ENCODE data around the gene SLC25A39. TPM values are rescaled to one million over a fixed set of nuclear protein-coding genes. Genes with fewer than 3 reads are reported as not detected.
A peak's percentile ranks its signal among the peaks of the same experiment; 100 is the strongest.

SLC25A39 gene
- total and polyA plus RNA-seq, 2 of the 13 experiments (the other 11 are each of a cell fraction or from before 2014, with no cell fraction given): 144 to 151 TPM

GRCh38 chr17:44326861-44327444, 2.3 kb upstream of the SLC25A39 start (continued):
- TF ChIP-seq, protein P1, sequence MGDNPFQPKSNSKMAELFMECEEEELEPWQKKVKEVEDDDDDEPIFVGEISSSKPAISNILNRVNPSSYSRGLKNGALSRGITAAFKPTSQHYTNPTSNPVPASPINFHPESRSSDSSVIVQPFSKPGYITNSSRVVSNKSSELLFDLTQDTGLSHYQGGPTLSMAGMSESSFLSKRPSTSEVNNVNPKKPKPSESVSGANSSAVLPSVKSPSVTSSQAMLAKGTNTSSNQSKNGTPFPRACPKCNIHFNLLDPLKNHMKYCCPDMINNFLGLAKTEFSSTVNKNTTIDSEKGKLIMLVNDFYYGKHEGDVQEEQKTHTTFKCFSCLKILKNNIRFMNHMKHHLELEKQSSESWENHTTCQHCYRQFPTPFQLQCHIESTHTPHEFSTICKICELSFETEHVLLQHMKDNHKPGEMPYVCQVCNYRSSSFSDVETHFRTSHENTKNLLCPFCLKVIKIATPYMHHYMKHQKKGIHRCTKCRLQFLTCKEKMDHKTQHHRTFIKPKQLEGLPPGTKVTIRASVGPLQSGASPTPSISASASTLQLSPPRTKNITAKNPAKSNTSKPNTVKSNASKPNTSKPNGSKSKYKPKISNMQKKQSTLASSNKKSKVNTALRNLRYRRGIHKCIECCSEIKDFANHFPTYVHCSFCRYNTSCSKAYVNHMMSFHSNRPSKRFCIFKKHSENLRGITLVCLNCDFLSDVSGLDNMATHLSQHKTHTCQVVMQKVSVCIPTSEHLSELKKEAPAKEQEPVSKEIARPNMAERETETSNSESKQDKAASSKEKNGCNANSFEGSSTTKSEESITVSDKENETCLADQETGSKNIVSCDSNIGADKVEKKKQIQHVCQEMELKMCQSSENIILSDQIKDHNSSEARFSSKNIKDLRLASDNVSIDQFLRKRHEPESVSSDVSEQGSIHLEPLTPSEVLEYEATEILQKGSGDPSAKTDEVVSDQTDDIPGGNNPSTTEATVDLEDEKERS (CRISPR knock-in tag; IDR thresholded peaks at IDR 0.05): peak; percentile 57; the same call in 1 of the 2 replicates
- TF ChIP-seq CBX2 (IDR thresholded peaks at IDR 0.05; ENCODE audit: low read depth, low read length) (no peak), CBX2 (CRISPR knock-in tag; IDR thresholded peaks at IDR 0.05; ENCODE audit: low read depth) (no peak), ERF (CRISPR knock-in tag; IDR thresholded peaks at IDR 0.05) (peak; percentile 88), ZBTB25 (CRISPR knock-in tag; IDR thresholded peaks at IDR 0.05) (peak; percentile 35; the same call in 1 of the 2 replicates), ZNF598 (CRISPR knock-in tag; IDR thresholded peaks at IDR 0.05; ENCODE audit: borderline replicate concordance) (no peak), SKI (IDR thresholded peaks at IDR 0.05; ENCODE audit: partially characterized antibody) (peak; percentile 76), HOMEZ (CRISPR knock-in tag; IDR thresholded peaks at IDR 0.05; ENCODE audit: low read depth) (0 out of 2 replicates have a peak, but pooled peaks have one; percentile 30), ZNF263 (CRISPR knock-in tag; IDR thresholded peaks at IDR 0.05) (peak; percentile 54; the same call in 1 of the 2 replicates), ZNF564 (CRISPR knock-in tag; IDR thresholded peaks at IDR 0.05) (peak; percentile 29; the same call in 1 of the 2 replicates), ZC3H4 (CRISPR knock-in tag; IDR thresholded peaks at IDR 0.05; ENCODE audit: borderline replicate concordance) (no peak), POLR2G (IDR thresholded peaks at IDR 0.05; ENCODE audit: low read depth, low read length) (no peak), NCOA2 (CRISPR knock-in tag; IDR thresholded peaks at IDR 0.05) (peak; percentile 25; the same call in 1 of the 2 replicates), ZFP37 (CRISPR knock-in tag; IDR thresholded peaks at IDR 0.05; ENCODE audit: borderline replicate concordance) (no peak), ZFP91 (CRISPR knock-in tag; IDR thresholded peaks at IDR 0.05; ENCODE audit: borderline replicate concordance) (peak; percentile 99), ATF1 (CRISPR knock-in tag; IDR thresholded peaks at IDR 0.05) (peak; percentile 82), SALL1 (CRISPR knock-in tag; IDR thresholded peaks at IDR 0.05) (peak; percentile 91), CHD4 (IDR thresholded peaks at IDR 0.05; ENCODE audit: borderline replicate concordance, low read length) (no peak)
- TF ChIP-seq, protein P2, sequence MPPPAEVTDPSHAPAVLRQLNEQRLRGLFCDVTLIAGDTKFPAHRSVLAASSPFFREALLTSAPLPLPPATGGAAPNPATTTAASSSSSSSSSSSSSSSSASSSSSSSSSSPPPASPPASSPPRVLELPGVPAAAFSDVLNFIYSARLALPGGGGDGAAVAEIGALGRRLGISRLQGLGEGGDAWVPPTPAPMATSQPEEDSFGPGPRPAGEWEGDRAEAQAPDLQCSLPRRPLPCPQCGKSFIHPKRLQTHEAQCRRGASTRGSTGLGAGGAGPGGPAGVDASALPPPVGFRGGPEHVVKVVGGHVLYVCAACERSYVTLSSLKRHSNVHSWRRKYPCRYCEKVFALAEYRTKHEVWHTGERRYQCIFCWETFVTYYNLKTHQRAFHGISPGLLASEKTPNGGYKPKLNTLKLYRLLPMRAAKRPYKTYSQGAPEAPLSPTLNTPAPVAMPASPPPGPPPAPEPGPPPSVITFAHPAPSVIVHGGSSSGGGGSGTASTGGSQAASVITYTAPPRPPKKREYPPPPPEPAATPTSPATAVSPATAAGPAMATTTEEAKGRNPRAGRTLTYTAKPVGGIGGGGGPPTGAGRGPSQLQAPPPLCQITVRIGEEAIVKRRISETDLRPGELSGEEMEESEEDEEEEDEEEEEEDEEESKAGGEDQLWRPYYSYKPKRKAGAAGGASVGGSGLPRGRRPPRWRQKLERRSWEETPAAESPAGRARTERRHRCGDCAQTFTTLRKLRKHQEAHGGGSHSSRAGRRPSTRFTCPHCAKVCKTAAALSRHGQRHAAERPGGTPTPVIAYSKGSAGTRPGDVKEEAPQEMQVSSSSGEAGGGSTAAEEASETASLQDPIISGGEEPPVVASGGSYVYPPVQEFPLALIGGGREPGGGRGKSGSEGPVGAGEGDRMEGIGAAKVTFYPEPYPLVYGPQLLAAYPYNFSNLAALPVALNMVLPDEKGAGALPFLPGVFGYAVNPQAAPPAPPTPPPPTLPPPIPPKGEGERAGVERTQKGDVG (CRISPR knock-in tag; IDR thresholded peaks at IDR 0.05; ENCODE audit: borderline replicate concordance): 0 out of 2 replicates have a peak, but pooled peaks have one; percentile 65
